SK-N-MC (cell line): ENCODE results near the gene MAPK8.

ENCODE experiments used
- DNase-seq: peaks from one replicate; pipeline ENCODE4 v3.0.0-alpha.2; 2011; ENCODE audit warnings: low read depth, low spot score
- H3K27ac ChIP-seq: fragments of 200-600 bp; sonication (generic); 2 replicates; pipeline ENCODE4 v1.5.1; 2016; ENCODE audit warnings: mixed run types
- H3K36me3 ChIP-seq: fragments of 200-600 bp; sonication (generic); 2 replicates; pipeline ENCODE4 v1.6.1; 2017; ENCODE audit warnings: antibody characterized with exemption, low read length, mixed read lengths; ENCODE audit not compliant: insufficient read depth
- H3K4me3 ChIP-seq: fragments of 200-600 bp; sonication (generic); 2 replicates; pipeline ENCODE4 v1.5.1; 2016
- H3K9ac ChIP-seq: fragments of 200-600 bp; sonication (generic); 2 replicates; pipeline ENCODE4 v1.8.0; 2017; ENCODE audit warnings: mixed run types, mixed read lengths; ENCODE audit not compliant: insufficient read length
- H3K9me3 ChIP-seq: fragments of 200-600 bp; sonication (generic); 2 replicates; pipeline ENCODE4 v1.6.1; 2017; ENCODE audit warnings: low read depth, mild to moderate bottlenecking, antibody characterized with exemption, low read length, moderate library complexity, mixed read lengths
- EZH2 ChIP-seq: fragments of 200-600 bp; sonication (generic); IDR thresholded peaks from one replicate; pipeline ENCODE4 v1.6.1; 2017; ENCODE audit warnings: antibody characterized with exemption
- FOXP2 ChIP-seq: optimal IDR thresholded peaks from 2 replicates; pipeline ENCODE3; 2011; ENCODE audit warnings: mild to moderate bottlenecking, moderate library complexity; ENCODE audit not compliant: insufficient read depth; ENCODE audit errors: extremely low read length, control extremely low read depth
- POLR2AphosphoS5 ChIP-seq: IDR thresholded peaks from 2 replicates; pipeline ENCODE4 v1.6.1; 2012; ENCODE audit warnings: mild to moderate bottlenecking, low read depth, low read length, borderline replicate concordance

The MAPK8 gene

DNA sequence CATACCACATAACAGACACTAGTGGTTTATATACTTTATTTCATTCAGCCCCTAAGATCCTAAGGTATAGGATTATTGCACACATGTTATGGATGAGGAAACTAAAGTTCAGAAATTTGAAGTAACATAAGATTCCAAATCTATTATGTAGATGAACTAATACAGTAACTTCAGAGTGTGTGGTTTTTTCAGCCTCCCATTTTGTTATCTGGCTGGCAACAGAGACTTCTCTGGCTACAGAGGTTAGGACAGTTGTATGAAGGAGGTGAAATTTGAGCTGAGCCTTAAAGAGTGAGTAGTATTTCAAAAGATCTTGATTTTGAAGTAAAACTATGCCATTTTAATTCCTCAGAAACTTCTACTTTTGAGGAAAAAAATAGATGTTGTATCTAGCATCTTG lies 125.4 kb downstream of the MAPK8 start:
- DNase-seq = no peak
- H3K36me3 ChIP-seq = no peaks in the 10 kb centered on the region
- no peak overlapping the region for H3K4me3 ChIP-seq
- H3K9me3 ChIP-seq = no peaks in the 10 kb centered on the region
- no peak overlapping the region for H3K27ac ChIP-seq
- TF ChIP-seq POLR2AphosphoS5 (no peak), EZH2 (no peak), FOXP2 (no peak)
- no peak overlapping the region for H3K9ac ChIP-seq

DNA sequence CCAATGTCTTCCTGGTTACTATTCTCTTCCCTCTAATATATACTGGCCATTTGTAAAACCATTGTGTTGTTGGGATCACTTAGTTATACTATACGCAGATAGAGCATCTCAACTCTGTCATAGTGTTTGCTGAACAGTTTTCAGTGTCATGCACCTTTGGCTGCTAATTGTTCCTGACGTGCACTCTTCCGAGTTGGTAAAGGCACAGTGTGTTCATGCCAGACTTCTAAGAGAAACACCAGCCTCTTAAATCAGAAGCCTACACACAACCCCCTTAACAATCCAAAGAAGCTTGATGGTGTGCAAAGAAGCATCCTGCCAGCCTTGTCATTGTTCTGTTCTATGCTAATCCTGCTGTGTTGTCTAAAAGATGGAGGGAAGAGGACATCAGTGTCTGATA lies 131.1 kb downstream of the MAPK8 start:
- Histone ChIP-seq H3K27ac (no peak overlapping the region), H3K4me3 (no peak overlapping the region), H3K36me3 (no peaks in the 10 kb centered on the region), H3K9ac (no peak overlapping the region), H3K9me3 (no peaks in the 10 kb centered on the region)
- no peak for TF ChIP-seq POLR2AphosphoS5
- TF ChIP-seq EZH2 = no peak
- no peak for TF ChIP-seq FOXP2
- DNase-seq = no peak

DNA sequence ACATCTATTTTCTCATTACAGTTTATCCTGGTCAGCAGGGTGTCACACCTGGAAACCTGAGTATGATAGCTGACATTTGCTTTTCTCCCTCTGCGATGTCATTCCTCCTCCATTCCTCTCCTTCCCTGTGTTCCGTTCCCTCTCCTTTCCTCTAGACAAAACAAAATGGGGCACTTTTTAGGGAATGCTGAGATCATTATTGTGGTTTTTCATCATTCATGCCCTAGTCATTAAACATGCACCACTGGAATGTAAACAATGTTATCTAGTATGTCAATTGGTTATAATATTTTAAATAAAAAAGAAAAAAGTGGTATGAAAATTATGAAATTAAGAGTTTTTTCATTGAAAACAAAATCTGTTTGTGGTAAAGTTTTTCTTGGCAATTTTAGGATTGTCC lies 132.6 kb downstream of the MAPK8 start:
- no peak overlapping the region for H3K27ac ChIP-seq
- no peak for DNase-seq

DNA sequence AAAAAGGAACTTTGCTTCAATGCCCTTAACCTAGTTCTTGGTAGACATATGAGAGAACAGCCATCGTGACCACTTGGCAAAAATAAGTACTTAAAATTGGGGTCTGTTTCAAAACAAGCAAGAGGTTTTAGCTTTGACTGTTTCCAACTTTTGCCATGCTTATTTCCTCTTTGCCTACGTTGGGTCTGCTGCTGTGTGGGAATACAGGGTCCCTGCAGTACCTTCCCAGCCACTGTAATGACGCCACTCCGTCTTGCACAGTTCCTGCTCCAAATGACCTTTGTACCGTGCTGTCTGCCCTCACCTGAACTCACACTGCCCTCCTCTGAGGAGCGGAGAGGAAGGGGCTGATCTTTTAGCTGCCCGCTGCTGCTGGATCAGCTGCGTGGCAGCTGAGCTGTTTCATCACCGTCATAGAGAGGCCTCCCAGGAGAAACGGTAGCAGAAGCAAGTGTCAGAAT lies 133.1 kb downstream of the MAPK8 start:
- no peak for TF ChIP-seq FOXP2
- no peak for TF ChIP-seq POLR2AphosphoS5
- TF ChIP-seq EZH2 = no peak
- H3K9me3 ChIP-seq = no peaks in the 10 kb centered on the region
- H3K4me3 ChIP-seq = no peak overlapping the region
- DNase-seq = no peak
- no peaks in the 10 kb centered on the region for H3K36me3 ChIP-seq
- no peak overlapping the region for H3K9ac ChIP-seq
- H3K27ac ChIP-seq = no peak overlapping the region

More for the DNA sequence above, 132.6 kb downstream of the MAPK8 start:
- TF ChIP-seq EZH2 (no peak), POLR2AphosphoS5 (no peak), FOXP2 (no peak)
- no peaks in the 10 kb centered on the region for H3K36me3 ChIP-seq
- H3K9me3 ChIP-seq = no peaks in the 10 kb centered on the region
- no peak overlapping the region for H3K4me3 ChIP-seq
- H3K9ac ChIP-seq = no peak overlapping the region

DNA sequence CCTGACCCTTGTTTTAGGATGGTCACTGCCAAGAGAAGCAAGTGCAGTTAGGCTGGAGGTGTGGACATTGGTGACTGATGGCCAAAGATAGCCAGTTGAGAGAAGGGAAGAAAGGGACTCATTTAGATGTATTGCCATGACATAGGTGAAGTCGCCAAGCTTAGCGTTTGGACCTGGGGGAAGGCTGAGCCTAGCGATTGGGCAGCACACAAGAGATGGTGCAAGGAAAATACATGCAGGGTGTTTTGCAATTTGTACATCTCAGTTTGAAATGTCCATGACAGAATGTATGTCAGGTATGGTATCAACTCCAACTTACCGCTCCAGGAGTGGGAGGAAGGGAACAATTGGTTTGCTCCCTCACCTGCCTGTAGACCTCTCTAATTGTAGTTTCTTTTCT lies 134.3 kb downstream of the MAPK8 start:
- H3K4me3 ChIP-seq = no peak overlapping the region
- H3K9me3 ChIP-seq = no peaks in the 10 kb centered on the region

DNA sequence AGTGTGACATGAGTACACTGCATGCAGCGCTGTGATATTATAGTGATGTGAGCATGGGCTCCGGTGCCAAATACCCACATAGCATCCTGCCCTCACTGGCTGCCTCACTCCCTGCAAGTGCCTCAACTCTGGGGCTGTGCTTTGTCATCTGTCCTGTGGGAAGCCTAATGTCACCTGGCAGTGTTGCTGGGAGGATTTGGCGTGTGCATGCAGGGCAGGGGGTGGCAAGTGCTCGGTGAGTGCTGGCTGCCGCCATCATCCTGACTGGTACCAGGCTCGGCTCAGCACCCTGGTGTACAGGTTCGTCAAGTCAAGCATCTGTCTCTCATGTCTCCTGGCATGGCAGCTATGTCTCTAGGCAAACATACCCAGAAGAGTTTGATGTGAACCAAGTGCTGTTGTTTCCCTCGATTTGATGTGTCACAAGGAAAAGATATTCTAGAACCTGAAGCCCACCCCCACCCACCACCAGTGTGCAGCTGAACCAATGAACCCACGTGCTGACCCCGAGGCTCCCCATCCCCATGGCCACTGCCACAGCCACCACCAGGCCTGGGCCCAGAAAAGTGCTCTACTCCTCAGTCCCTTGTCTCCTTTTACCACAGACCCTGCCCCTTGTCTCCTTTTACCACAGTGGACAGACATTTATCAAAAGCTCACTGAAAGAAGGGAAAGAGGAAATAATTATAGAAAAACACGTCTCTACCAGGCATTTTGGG lies 135.8 kb downstream of the MAPK8 start:
- Histone ChIP-seq H3K9me3 (no peaks in the 10 kb centered on the region), H3K36me3 (no peaks in the 10 kb centered on the region), H3K9ac (no peak overlapping the region), H3K27ac (no peak overlapping the region), H3K4me3 (no peak overlapping the region)
- TF ChIP-seq EZH2 (no peak), POLR2AphosphoS5 (no peak), FOXP2 (no peak)
- no peak for DNase-seq

More for the DNA sequence above, 134.3 kb downstream of the MAPK8 start:
- Histone ChIP-seq H3K36me3 (no peaks in the 10 kb centered on the region), H3K9ac (no peak overlapping the region), H3K27ac (no peak overlapping the region)
- TF ChIP-seq FOXP2 (no peak), POLR2AphosphoS5 (no peak), EZH2 (no peak)
- no peak for DNase-seq

DNA sequence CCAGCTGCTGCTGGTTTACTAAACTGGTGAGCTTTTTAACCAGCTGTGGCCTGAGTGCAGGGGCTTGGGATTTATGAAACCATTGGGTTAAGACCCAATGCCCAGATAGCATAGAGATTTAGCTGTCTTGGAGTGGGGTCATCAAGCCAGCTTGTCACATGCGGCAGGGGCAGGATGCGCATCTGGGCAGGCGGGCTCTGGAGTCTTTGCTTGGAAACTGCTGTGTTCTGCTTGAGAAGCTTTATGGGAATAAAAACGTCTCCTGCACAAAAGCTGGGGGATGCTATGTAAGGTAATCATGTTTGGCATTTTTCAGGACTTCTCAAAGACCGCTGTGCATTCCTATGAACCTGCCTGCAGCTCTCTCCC lies 136.3 kb downstream of the MAPK8 start:
- TF ChIP-seq FOXP2 (no peak), EZH2 (no peak), POLR2AphosphoS5 (no peak)
- H3K9me3 ChIP-seq = no peaks in the 10 kb centered on the region

DNA sequence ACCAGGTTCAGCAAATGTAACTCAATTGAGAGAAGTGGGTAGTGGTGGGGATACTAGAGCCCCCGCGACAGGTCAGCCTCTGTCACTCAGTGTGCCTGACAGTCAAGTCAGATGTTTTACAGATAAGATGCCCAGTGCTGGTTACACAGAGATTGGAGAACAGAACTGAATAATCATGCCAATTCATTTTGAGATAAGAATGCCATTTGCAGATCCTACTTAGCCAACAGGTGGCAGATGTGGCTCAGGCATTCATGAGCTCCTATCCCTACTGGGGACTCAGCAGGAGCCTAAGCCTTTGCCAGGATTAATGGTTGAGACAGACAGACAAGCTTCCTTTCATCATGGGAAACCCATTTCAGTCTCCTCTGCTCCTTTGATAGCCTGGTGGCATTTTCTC lies 137.8 kb downstream of the MAPK8 start:
- no peak overlapping the region for H3K27ac ChIP-seq
- TF ChIP-seq EZH2 (no peak), POLR2AphosphoS5 (no peak), FOXP2 (no peak)
- DNase-seq = no peak

More for the DNA sequence above, 136.3 kb downstream of the MAPK8 start:
- H3K9ac ChIP-seq = no peak overlapping the region
- H3K27ac ChIP-seq = no peak overlapping the region
- H3K36me3 ChIP-seq = no peaks in the 10 kb centered on the region
- DNase-seq = no peak
- H3K4me3 ChIP-seq = no peak overlapping the region

More for the DNA sequence above, 137.8 kb downstream of the MAPK8 start:
- H3K36me3 ChIP-seq = no peaks in the 10 kb centered on the region
- no peak overlapping the region for H3K9ac ChIP-seq
- no peaks in the 10 kb centered on the region for H3K9me3 ChIP-seq
- no peak overlapping the region for H3K4me3 ChIP-seq
